Keratinocyte (primary cell): ENCODE results near the gene DOK5. TPM values are rescaled to one million over a fixed set of nuclear protein-coding genes. Genes with fewer than 3 reads are reported as not detected.

ENCODE experiments used
- DNase-seq: peaks from one replicate; pipeline ENCODE4 v3.0.0-alpha.2; 2011; ENCODE audit warnings: low read depth, missing footprints, low spot score
- FAIRE-seq: peaks from 2 replicates; lab custom pipeline; 2011; peaks lifted over from hg19 to GRCh38; lab: Jason Lieb, UNC
- H2AFZ ChIP-seq: 2 replicates; pipeline ENCODE4 v1.6.0; 2012; ENCODE audit warnings: low read length, control low read depth, inconsistent platforms; ENCODE audit not compliant: control insufficient read depth
- H3K27ac ChIP-seq: 2 replicates; pipeline ENCODE4 v1.5.1; 2011; ENCODE audit warnings: low read length; ENCODE audit not compliant: control insufficient read depth, insufficient read depth
- H3K27me3 ChIP-seq: 3 replicates; pipeline ENCODE4 v1.6.0; 2011; ENCODE audit warnings: low read length; ENCODE audit not compliant: control insufficient read depth, insufficient read depth; ENCODE audit errors: extremely low read depth
- H3K36me3 ChIP-seq, 2 experiments: 2 replicates in 1 of 2; 3 replicates in 1 of 2; pipeline ENCODE4 v1.5.1; 2011; ENCODE audit warnings: low read length in 2 of 2, mild to moderate bottlenecking in 1 of 2; ENCODE audit not compliant: control insufficient read depth in 2 of 2, insufficient read depth in 2 of 2; ENCODE audit errors: extremely low read depth in 1 of 2
- H3K4me1 ChIP-seq: 3 replicates; pipeline ENCODE4 v1.5.1; 2011; ENCODE audit warnings: low read length; ENCODE audit not compliant: control insufficient read depth, insufficient read depth; ENCODE audit errors: extremely low read depth
- H3K4me2 ChIP-seq: 3 replicates; pipeline ENCODE4 v1.6.0; 2011; ENCODE audit warnings: low read depth, low read length; ENCODE audit not compliant: control insufficient read depth, insufficient read depth; ENCODE audit errors: extremely low read depth
- H3K4me3 ChIP-seq, 3 experiments: fragments of 200-600 bp in 1 of 3; sonication (generic) in 1 of 3; 2 replicates in 2 of 3; 3 replicates in 1 of 3; pipeline ENCODE4 v1.5.1; 2011 to 2016; ENCODE audit warnings: low read length in 3 of 3, mild to moderate bottlenecking in 3 of 3, control low read depth in 2 of 3, inconsistent platforms in 1 of 3, low read depth in 1 of 3, mixed read lengths in 1 of 3, mixed run types in 1 of 3, moderate library complexity in 1 of 3; ENCODE audit not compliant: control insufficient read depth in 2 of 3, insufficient read depth in 2 of 3; ENCODE audit errors: extremely low read depth in 1 of 3
- H3K79me2 ChIP-seq: 2 replicates; pipeline ENCODE4 v1.6.0; 2012; ENCODE audit warnings: low read length; ENCODE audit not compliant: control insufficient read depth, insufficient read depth
- H3K9ac ChIP-seq: 3 replicates; pipeline ENCODE4 v1.6.0; 2011; ENCODE audit warnings: low read length; ENCODE audit not compliant: control insufficient read depth, insufficient read depth; ENCODE audit errors: extremely low read depth
- H3K9me1 ChIP-seq: 3 replicates; pipeline ENCODE4 v1.6.0; 2011; ENCODE audit warnings: low read length; ENCODE audit not compliant: control insufficient read depth, insufficient read depth; ENCODE audit errors: extremely low read depth
- H3K9me3 ChIP-seq: 2 replicates; pipeline ENCODE4 v1.5.1; 2012; ENCODE audit warnings: low read depth, low read length; ENCODE audit not compliant: control insufficient read depth
- H4K20me1 ChIP-seq: 3 replicates; pipeline ENCODE4 v1.6.0; 2011; ENCODE audit warnings: low read length; ENCODE audit not compliant: control insufficient read depth, insufficient read depth; ENCODE audit errors: extremely low read depth
- CTCF ChIP-seq, 3 experiments: IDR thresholded peaks in 1 of 3; conservative IDR thresholded peaks in 1 of 3; optimal IDR thresholded peaks in 1 of 3; 2 replicates in 2 of 3; 3 replicates in 1 of 3; pipeline versions ENCODE3 to v1.5.1; 2011; ENCODE audit warnings: low read length in 3 of 3, mild to moderate bottlenecking in 3 of 3, moderate library complexity in 2 of 3, control low read depth in 1 of 3, inconsistent platforms in 1 of 3; ENCODE audit not compliant: insufficient read depth in 2 of 3; ENCODE audit errors: extremely low read depth in 1 of 3
- EZH2 ChIP-seq: IDR thresholded peaks from one replicate; pipeline ENCODE4 v1.6.1; 2012; ENCODE audit warnings: inconsistent platforms, mild to moderate bottlenecking, low read length, moderate library complexity
- dilution Hi-C: fragments of 300-500 bp; cut with MboI; formaldehyde crosslinking; loops from one replicate; pipeline ENCODE4 v1.7.0; 2020; ENCODE audit warnings: low sequenced_read_pairs; ENCODE audit not compliant: extremely low pct_ligation_motif_present
- polyA plus RNA-seq, 5 experiments: library from polyadenylated mRNA; depleted of rRNA in 3 of 5; stranded (reverse) in 3 of 5; stranded (forward) in 1 of 5; unstranded in 1 of 5; fragments of >200 nt; gene quantifications; 1 replicate in 1 of 5; 2 replicates in 3 of 5; 3 replicates in 1 of 5; pipeline versions ENCODE4 v1.2.1 to v1.2.3, GENCODE V29; 2011 to 2012; ENCODE audit warnings: missing spikeins in 2 of 5, low read depth in 1 of 5, low replicate concordance in 1 of 5

DOK5 gene
- polyA plus RNA-seq, 1 donor (not counting 4 experiments of a cell fraction or from before 2014, with no cell fraction given), result not detected

- H3K9me3 ChIP-seq, result no peaks in the 10 kb centered on the region
- DNase-seq (no peak), FAIRE-seq (no peak)
- H2AFZ ChIP-seq, result no peak overlapping the region
- H3K9me1 ChIP-seq, result no peaks in the 10 kb centered on the region
- H3K4me3 ChIP-seq, result no peak overlapping the region
- H3K27me3 ChIP-seq, result peaks cover 2% of the 10 kb centered on the region
- TF ChIP-seq CTCF (optimal IDR thresholded peaks at IDR 0.05 in 1 of 3, IDR thresholded peaks at IDR 0.05 in 1 of 3, conservative IDR thresholded peaks at IDR 0.05 in 1 of 3; ENCODE audit: extremely low read depth in 1 of 3, insufficient read depth in 2 of 3, low read length in 3 of 3) (no peak), EZH2 (no peak)
- no peak overlapping the region for H3K27ac ChIP-seq
- no peaks in the 10 kb centered on the region for H4K20me1 ChIP-seq
- H3K4me1 ChIP-seq, result no peaks in the 10 kb centered on the region
- no peak overlapping the region for H3K4me2 ChIP-seq
- H3K79me2 ChIP-seq, result no peaks in the 10 kb centered on the region
- H3K36me3 ChIP-seq, result no peaks in the 10 kb centered on the region
- no peak overlapping the region for H3K9ac ChIP-seq
- dilution Hi-C loops, result no loop called here
Observed at GRCh38 chr20:54469293-54469692, 6.1 kb upstream of the DOK5 start.

DNA sequence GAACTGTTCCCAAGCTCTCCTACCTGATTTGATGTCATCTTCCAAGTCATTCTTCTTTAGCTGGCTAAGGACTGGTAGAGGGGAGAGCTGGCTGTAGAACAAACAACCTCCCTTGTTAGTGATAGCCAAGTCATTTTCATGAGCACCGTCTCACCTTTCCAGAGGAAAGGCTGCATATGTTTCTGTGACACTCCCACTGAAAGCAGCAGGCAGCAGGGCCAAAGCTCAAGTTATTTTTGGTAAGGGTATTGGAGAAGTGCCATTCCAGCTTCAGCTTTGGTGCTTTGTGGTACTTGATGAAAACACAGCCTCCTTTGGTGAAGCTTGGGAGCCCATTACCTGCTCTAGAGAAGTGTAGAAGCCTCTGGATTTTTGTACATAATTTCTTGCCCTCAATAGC is 5.4 kb upstream of the DOK5 start:
- no peak for DNase-seq
- H3K27me3 ChIP-seq, result peaks cover 9% of the 10 kb centered on the region
- no peaks in the 10 kb centered on the region for H4K20me1 ChIP-seq
- H3K79me2 ChIP-seq, result no peaks in the 10 kb centered on the region
- TF ChIP-seq EZH2 (no peak), CTCF (optimal IDR thresholded peaks at IDR 0.05 in 1 of 3, IDR thresholded peaks at IDR 0.05 in 1 of 3, conservative IDR thresholded peaks at IDR 0.05 in 1 of 3; ENCODE audit: extremely low read depth in 1 of 3, insufficient read depth in 2 of 3, low read length in 3 of 3) (no peak)
- H3K27ac ChIP-seq, result no peak overlapping the region
- no peak overlapping the region for H2AFZ ChIP-seq
- no peak overlapping the region for H3K9ac ChIP-seq
- no peaks in the 10 kb centered on the region for H3K9me3 ChIP-seq
- H3K36me3 ChIP-seq, result no peaks in the 10 kb centered on the region
- no peaks in the 10 kb centered on the region for H3K9me1 ChIP-seq
- FAIRE-seq, result no peak
- dilution Hi-C loops, result loop anchor here (5.0 kb wide), 1 partner anchor 47 kb away; no protein-coding TSS in a partner anchor
- no peaks in the 10 kb centered on the region for H3K4me1 ChIP-seq
- no peak overlapping the region for H3K4me2 ChIP-seq
- H3K4me3 ChIP-seq, result no peak overlapping the region
